ENCODE results near the gene DLGAP4.

Gene DLGAP4

DNA sequence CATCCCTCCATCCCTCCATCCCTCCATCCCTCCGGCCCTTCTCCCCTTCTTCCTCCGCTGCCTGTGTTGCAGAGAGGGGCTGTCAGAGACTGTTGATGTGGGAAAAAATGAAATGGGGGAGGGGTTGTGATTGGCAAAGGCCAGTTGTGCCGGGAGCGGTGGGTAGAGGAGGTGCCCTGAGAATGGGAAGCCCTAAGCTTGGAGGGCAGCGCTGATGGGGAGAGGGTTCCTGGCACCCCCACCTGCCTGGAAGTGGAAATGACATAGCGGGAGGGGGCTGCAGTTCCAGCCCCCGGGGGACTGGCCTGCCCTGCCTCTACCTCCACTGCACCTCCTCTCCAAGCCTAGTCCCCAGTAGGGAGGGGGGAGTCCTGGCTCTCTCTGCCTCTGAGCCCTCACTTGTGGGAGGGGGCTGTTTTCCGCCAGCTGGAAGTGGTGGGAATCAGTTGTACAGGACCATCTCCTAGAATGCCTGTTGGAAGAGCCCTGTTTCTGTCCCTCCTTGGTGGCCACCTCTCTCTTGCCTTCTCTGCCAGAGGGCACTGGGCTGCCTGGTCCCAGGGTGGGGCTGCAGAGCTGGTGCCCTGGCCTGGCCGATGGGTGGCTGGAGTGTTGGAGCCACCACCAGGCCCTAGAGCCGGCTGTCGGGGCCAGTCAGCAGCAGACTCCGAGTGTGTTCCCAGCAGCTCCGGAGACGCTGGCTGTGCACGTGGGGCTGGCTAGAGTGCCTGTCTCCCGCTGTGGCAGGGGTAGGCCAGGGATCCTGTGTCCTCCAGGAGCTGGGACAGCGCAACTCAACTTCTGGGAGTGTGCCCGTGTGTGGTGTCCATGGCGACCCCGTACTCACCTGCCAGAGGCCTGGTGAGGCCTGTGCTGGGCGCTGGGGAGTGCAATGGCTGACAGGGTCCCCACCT lies 1.5 kb downstream of the DLGAP4 start:
- in situ Hi-C loops (cut with MboI; ENCODE audit: low sequenced_read_pairs), result no loop called here

DNA sequence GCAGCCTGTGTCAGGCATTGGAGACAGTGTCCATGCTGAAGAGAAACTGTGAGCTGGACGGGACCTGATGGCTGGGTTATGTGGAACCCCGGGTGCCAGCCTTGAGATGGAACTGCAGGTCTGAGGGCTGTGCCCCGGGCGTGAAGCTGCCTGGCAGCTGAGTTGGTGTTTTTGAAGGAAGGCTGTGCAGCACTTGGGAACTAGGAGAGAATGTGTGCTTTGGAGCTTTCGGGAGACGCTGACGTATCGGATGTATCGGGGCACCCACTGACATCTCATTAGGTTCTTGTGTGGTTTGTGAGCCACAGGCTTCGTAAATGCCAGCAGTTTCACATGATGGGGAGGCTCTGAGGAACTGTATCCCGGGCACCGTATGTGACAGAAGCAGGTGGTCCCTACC lies 2.2 kb downstream of the DLGAP4 start:
- in situ Hi-C loops (cut with MboI; ENCODE audit: low sequenced_read_pairs), result no loop called here

DNA sequence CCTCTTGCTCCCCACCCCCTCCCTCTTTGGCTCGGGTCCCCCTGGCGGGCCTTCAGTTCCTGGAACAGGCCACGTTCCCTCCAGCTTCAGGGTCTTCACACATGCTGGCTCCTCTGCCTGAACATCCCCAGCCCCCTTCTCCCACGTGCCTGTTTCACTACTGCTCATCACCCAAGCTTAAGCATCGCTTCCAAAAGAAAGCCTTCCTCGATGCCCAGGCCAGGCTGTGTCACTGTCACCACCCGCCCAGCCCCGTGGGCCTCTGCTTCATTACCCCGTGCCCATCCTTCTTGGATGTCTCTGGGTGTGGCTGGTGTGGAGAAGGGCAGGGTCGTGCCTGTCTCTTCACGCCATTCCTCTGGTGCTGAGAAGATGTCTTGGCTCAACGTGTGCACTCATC lies 2.8 kb downstream of the DLGAP4 start:
- in situ Hi-C loops (cut with MboI; ENCODE audit: low sequenced_read_pairs), result no loop called here

DNA sequence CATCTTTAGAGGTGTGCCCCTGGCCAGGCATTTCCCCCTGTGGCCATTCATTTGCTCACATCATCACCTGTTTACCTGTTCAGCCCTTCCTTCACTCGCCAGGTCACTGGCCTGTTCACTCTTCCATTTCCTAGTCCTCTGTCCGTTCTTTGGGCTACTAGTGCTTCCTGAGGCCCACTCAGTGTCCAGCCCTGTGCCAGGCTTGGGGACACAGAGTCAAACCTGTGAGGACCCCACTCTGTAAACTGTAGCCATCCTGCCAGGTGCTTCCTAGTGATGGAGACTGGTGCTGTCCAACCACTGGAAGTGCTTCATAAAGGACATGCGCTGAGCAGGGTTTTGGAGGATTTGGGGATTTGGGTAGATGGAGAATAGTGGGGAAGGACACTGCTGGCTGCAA lies 3.5 kb downstream of the DLGAP4 start:
- in situ Hi-C loops (cut with MboI; ENCODE audit: low sequenced_read_pairs), result no loop called here

DNA sequence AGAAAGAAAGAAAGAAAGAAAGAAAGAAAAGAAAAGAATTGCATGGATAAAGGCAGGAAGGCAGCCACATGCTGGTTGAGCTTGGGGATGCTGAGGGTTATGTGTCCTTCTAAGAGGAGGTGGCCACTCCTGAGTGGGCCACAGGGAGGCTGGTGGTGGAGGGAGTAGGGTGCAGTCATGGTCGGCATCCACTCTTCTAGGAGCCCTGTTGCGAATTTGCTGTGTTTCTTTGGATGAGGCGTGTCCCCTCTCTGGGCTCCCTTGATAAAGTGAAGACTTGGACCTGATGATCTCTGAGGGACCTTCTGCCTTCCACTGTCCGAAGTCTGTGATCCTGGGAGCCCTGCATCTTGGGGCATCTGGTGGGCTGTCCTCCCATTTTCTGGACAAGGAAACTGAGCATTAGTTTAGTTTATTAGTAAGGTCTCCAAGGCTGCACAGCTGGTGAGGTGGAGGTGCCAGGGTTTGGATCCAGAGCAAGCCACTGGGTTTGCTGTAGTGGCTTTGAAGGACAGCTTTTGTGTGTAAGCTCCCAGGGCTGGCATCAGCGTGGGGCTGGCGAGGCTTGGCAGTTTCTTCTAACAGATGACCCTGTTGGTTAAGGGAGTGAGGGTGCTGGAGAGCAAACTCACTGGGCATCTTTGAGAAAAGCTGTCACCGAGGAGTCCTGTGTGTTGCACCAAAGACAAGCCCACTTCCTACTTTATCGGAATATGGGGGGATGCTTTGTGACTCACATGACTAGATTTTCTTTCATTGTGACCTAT lies 4.3 kb downstream of the DLGAP4 start:
- in situ Hi-C loops (cut with MboI; ENCODE audit: low sequenced_read_pairs), result no loop called here

DNA sequence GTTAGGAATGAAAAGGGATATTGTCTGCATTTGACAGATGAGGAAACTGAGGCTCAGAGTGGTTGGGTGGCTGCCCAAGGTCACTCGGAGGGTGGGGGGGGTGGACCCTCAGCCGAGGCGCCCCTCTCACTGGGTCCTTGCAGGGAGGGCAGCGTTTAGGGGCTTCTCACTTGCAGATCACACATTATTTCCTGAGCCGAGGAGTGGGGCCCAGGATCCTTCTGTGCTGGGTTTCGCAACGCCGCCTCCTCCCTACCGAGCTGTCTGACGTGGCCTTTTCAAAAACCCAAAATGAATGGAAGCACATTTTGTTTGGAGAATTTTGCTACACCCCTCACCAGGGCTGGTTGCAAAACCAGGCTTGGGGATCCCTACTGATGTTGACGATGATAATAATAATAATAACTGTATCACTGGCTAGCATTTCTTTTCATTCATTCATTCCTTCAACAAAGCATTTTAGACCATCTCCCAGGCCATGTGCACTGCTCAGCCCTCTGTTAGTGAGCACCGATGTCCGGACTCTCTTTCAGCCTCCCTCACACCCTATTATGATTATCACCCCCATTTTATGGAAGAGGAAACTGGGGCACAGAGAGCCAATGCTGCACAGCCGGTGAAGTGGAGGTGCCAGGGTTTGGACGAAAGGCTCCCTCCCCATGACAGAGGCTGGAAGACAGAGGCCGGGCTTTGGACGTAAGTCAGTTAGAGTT lies 5.2 kb downstream of the DLGAP4 start:
- in situ Hi-C loops (cut with MboI; ENCODE audit: low sequenced_read_pairs), result no loop called here

DNA sequence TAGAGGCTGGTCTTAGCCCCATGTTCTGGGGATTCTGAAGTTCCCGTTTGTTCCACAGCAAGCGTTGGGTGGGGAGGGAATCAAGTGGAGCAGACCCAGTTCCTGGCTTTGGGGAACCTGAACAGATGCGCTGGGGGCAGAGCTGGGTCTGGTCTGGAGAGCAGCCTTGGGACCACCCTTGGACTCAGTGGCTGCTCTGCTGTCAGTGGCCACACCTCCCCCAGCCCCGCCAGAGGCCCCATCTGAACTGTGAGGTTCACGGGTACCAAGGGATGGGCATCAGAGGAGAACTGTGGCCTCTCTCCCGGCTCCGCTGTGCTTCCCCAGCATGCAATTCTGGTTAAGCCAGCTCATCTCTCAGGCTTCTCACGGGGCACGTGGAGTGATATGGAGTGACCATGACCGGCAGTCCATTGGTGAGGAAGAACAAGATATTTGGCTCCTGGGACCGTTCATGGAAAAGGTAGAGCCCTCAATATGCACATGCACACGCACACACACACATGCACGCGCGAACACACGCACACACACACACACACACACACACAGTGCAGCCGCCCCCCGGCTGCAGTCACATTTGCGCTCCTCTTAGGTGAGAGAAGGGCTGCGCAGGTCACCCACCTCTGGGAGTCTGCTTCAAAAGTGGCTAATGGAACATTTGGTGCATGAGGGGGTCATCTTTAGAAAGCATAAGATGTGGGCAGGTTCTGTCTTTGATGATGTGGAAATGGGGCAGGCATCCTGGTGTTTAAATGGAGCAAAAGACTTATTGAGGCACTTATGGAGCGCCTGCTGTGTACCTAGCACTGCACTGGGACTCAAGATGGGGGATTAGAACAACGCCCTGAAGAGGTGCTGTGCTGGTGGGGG lies 6.0 kb downstream of the DLGAP4 start:
- in situ Hi-C loops (cut with MboI; ENCODE audit: low sequenced_read_pairs), result no loop called here

DNA sequence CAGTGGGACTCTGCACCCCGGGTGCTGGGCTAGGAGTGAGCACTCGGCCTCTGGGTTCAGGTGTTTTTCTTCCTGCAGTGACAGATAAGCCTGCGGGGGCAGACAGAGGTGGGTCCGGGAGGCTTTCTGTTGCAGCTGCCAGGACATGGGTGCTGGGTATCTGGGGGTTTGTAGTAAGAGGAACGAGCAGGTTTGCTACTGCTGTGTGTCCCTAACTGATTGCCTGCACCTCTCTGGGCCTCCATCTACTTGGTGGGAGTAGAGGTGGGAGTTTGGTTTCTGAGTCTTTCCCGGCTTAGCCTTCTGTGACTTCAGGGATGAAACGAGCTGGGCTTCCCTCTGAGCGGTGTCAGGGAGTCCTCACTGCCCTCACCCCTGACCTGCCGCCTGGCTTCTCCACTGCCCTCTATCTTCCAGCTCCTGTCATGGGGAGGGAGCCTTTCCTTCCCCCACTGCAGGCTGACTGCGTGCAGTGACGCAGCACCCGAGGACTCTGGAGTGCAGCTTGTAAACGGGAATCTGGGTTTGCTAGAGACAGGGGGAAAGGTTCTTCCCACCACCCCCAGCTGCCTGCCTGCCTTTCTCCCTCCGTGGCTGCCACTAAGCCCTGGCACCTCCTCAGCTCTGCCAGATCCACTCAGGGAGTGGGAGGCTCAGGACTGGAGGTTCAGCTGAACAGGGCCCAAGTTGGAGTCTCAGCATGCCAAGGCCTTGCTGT lies 6.7 kb downstream of the DLGAP4 start:
- in situ Hi-C loops (cut with MboI; ENCODE audit: low sequenced_read_pairs), result no loop called here

DNA sequence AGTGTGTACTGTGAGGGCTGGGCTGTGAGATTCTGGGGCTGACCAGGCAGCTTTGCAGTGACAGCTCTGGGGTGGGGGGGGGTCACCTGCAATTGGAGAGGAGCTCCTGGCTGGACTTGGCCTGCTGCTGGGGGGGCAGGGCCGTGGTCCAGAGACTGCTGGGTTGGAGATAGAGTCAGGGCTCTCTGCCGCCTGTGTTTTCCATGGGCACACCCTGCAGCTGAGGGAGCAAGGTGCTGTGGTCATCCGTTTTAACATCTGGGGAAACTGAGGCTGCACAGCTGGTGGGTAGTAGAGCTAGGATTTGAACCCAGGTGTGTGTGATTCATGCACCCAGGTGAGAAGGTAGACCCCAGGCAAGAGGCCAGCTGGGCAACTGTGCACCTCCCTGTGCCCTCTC lies 7.3 kb downstream of the DLGAP4 start:
- in situ Hi-C loops (cut with MboI; ENCODE audit: low sequenced_read_pairs), result no loop called here

DNA sequence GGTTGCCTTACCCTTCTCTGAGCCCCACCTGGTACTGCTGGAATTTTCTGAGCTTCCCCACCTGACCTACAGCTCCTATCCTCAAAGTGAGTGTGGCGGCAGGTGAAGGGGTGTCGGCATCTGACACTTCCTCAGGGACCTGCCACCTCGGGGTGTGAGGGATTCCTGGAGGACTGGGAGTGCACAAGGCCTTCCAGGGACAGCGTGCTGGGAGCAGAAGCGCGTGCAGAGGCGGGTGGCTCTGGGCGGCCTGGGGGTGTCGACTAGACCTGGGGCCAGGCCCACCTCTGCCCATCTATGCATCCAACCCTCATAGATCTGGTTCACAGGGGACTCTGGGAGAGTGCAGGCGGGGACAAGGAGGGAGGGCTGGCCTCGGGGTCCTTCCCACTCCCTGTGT lies 7.8 kb downstream of the DLGAP4 start:
- in situ Hi-C loops (cut with MboI; ENCODE audit: low sequenced_read_pairs), result no loop called here

DNA sequence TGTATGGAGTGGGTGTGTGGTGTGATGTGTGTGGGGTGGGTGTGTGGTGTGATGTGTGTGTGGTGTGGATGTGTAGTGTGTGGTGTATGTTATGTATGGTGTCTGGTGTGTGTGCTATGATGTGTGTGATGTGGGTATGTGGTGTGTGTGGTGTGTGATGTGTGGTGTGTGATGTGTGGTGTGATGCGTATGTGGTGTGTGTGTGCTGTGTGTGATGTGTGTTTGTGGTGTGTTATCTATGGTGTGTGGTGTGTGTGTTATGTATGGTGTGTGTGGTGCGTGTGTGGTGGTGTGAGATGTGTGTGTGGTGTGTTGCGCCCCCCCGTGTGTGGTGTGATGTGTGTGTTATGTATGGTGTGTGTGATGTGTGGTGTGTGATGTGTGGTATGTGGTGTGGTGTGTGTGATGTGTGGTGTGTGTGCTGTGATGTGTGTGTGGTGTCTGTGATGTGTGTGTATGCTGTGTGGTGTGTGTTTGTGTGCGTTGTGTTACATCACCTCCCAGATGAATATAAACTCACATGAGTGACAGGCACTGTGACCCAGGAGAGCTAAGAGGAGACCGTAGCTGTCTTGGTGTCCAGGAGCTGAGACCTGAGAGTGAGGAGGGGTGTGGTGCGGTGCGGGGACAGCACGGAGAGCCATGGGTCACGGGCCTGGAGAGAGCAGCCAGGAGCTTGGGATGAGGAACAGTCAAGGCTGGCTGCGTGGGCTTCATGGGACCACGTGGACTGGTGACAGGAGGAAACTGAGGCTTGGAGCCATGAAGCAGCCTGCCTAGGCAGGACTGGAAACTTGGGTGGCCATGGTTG lies 8.8 kb downstream of the DLGAP4 start:
- in situ Hi-C loops (cut with MboI; ENCODE audit: low sequenced_read_pairs), result no loop called here

DNA sequence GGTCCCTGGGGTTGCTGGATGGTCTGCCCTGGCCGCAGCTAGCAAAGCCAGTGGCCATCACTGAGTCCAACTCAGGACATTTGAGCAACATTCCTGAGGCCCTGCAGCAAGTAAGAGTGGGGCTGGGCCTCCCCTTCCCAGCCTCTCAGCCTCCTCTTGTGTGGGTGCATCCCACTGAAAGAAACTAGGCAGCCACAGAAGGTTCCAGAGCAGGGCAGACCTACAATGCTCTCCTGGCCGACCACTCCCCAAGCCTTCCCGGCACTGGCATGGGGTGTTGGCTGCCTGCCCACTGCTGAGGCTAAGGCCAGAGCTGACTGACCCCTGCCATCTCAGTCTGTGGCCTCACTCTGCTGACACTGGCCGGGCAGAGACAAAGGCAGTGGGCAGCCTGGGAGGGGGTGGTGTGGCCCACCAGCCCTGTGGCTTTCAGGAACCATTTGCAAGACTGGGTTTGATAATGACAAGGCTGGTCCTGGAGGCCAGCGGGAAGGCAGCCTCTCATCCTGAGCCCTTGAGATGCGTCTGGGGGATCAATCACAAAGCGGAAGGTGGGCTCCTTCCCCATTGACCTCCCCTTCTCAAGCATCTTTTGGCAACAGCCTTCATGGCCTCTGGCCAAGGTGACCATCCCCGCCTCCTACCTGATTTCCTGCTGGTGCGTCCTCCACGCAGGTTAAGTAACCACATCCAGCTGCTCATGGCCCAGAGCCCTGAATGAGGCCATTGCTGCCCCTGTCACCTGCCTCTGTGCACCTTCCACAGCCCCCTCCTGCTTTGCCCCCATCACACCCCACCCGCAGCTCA lies 9.6 kb downstream of the DLGAP4 start:
- in situ Hi-C loops (cut with MboI; ENCODE audit: low sequenced_read_pairs), result no loop called here

DNA sequence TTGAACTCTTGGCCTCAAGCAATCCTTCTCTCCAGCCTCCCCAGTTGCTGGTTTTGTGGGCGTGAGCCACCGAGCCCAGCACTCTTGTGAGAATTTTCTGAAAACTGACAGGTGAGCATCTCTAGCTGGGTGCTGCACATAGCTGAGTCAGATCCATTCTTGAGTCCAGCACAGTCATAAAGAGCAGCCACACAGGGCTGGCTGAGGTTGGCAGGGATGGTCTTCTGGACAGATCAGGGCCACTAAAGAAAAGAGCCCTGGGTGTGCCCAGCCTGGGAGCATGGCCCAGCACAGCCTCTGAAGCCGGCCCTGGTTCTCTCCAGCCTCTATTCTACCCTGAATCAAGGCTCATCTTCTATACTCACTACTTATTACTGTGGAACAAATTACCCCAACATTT lies 11.5 kb downstream of the DLGAP4 start:
- in situ Hi-C loops (cut with MboI; ENCODE audit: low sequenced_read_pairs), result no loop called here

DNA sequence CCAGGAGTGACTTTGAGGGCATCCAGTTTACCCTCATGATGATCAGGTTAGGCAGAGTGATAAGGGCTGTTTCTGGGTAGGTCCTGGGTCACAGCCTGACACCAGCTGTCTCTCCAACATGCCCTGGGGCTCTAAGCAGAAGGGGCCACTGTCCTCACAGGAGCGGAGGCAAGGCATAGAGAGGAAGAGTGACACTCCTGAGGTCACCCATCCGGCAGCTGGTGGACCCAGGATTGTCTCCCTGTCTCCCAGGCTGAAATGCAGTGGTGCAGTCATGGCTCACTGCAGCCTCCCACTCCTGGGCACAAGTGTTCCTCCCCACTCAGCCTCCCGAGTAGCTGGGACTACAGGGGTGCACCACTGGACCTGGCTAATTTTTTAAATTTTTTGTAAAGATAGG lies 12.0 kb downstream of the DLGAP4 start:
- in situ Hi-C loops (cut with MboI; ENCODE audit: low sequenced_read_pairs), result no loop called here

DNA sequence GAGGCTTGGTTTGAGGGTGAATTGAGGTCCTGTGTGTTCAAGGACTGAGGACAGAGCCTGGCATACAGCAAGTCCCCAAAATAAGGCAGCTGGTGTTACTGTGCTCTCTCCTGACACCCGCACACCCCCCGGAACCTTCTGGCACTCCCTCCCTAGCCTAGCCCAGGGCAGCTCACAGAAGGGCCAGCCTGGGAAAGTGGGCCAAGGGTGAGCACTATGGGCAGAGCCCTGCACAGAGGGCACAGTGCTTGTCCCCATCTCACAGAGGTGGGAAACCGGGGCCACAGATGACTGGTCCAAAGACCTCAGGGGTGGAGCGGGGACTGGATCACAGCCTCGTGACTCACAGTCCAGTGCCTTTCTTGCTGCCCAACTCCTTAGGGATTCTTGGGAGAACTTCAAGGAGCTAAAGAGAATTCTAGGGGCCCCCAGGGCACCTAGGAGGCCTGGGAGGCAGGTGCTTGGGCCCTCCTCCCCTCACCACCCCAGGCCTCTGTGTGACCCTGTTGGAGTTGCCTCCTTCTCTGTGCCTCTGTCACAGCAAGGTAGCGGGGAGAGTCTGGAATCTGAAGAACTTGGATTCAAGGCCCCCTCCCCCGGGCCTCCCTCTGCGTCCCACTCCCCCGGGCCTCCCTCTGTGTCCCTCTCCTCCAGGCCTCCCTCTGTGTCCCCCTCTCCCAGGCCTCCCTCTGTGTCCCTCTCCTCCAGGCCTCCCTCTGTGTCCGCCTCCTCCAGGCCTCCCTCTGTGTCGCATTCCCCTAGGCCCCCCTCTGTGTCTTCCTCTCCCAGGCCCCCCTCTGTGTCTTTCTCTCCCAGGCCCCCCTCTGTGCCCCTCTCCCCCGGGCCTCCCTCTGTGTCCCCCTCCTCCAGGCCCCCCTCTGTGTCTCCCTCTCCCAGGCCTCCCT lies 13.5 kb downstream of the DLGAP4 start:
- in situ Hi-C loops (cut with MboI; ENCODE audit: low sequenced_read_pairs), result no loop called here

DNA sequence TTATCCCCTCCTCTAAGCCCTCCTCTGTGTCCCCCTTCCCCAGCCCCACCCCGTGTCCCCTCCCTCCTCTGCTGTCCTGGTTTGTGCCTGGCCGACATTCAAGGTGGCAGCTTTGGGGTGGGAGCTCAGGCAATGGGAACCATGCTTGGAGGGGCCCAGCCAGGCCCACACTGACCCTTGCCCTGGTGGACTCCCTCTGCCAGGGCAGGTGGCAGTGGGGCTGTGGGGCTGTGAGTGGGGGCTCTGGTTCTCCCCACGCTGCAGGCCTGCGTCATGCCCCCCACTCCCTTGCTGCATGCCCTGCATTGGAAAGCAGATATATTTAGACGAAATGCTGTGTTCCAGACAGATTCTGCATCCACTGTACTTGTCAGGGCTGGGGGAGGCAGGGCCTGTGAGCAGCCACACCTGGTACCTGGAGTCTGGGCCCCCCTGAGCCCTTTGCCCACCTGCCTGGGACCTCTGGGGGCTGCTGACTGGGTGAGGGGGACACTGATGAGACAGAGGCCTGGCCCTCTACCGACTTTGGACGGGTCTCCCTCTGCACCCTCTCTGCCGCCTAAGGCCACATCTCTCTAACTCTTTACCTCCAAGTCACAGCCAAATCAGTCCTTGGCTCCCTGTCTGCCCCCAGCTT lies 14.2 kb downstream of the DLGAP4 start:
- in situ Hi-C loops (cut with MboI; ENCODE audit: low sequenced_read_pairs), result no loop called here

Data from hTERT RPE-1 (cell line).